Measurements from ENCODE around the gene ELP5.

Gene ELP5

DNA sequence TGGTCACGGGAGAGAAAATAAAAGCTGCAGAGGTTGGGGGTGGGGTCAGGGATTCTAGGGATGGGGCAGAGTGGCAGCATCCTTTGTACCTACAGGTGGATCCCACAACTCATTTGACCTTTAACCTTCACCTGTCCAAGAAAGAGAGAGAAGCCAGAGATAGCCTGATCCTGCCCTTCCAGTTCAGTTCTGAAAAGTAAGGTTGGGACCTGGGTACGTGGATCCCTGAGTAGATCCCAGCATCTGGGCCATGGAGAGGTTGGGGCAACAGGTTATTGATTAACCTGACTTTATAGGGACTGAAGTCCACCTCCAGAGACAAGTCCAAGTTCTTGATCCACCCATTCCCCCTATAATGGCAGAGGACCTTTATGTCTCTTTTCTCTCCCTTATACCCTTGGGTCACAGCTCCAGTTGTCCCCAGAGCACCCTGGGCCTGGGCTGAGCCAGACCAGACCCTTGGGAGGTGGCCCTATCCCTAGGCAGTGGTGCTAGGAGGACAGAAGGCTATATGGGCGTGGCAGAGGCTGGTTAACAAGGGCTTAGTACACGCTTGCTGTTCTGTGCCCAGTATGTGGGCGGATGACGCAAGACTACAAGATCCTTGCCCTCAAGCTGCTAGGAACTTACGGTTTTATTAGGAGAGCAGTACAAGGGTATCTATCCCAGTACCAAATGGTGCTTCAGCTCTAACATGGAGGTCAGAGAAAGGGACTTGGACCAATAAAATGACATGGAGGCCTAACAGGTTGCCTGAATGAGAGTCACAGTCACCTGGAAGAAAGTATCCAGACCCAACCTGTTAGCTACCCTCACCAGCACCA, 6.9 kb downstream of the ELP5 start:
- no peak for DNase-seq

DNA sequence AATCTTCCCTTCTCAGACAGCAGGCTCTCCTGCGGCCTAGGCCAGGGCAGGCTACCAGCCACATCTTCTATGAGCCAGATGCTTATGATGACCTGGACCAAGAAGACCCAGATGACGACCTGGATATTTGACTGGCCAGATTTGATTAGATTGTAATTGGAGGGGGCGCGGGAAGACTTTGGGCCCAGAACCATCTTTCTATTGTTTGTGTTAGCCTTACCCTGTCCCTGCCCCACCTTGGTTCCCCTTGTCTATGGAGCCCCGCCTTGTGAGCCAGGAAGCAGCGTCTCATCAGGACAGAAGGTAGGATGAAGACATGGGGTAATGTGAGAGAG, 7.5 kb downstream of the ELP5 start:
- no peak for DNase-seq

DNA sequence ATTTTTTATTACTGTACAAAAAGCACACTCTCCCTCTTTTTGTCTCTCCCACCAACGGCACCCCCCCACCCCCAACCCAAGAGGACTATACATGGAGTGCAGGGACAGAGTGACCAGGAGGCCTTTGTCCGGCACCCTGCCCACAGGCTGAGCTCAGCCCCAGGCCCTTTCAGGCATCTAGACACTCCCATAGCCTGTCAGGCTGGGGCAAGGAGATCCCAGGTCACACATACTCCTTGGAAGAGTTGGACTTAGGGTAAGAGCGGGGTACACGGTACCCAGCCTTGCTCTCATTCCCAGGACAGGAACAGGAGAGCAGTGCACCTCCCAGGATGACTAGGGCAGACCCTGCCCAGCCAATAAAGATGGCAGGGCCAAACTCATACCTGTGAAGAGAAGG, 8.1 kb downstream of the ELP5 start:
- DNase-seq = no peak

DNA sequence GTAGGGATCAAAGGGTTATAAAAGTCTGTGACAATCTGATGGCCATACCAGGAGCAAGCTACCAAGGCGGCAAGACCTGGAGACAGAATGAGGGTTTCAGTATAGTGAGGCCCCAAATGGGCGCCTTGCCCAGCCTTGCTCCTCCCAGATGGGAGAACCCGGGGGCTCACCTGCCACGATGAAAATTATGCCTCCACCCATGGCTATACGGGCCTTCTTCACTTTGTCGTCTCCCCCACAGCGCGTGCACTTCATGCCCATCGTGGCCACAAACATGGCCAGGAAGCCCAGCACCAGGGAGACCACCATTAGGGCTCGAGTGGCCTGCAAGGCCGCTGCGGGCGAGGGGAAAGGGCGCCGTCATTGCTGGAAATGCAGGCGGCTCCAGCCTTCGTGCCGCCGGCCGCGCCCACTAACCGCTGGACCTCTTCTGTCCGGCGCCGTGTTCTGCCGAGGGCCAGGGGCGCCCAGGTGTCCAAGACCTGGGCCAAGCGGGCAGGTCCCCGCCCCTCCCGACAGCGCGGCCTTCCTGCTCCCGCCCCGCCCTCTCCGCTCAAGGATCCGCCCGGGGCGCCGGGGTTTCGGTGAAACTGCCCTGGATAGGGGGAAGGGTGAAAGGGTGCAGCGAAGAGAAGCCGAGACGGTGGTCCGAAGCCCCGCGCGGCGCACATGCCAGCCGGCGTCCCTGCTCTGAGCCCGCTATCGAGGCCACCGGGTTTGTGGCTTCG, 8.8 kb downstream of the ELP5 start:
- DNase-seq = no peak

DNA sequence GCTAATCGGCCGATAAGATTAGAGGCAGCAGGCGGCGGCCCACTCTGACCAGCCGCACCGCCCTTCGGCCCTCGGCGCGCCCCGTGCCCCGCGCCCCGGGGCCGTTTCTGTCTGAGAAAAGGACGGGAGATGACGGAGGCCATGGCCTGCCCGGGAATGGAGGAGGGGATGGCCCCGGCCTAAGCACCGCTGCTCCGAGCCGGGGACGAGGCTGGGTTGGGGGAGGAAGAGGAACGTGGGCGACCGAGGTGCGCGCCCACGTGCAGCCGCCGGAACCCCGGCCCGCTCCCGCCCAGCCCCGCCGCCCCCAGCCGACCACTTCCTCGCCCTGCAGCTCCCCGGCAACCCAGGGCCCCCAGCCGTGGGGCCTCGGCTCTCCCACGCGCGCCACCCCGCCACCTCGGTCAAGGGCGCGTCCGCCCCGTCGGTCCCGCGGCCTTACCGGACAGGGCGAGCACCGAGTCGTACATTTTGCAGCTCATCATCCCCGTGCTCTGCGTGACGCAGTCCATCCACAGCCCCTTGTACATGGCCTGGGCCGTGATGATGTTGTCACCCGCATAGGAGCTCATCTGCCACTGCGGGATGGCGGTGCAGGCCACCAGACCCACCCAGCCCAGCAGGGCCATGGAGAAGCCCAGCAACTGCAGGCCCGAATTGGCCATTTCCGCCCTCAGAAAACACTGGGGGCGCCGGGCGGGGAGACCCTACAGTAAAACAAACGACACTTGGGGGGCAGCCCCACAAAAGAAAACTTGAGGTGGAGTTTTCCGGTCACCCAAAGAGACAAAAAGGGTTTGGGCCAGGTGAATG, 9.6 kb downstream of the ELP5 start:
- no peak for DNase-seq

DNA sequence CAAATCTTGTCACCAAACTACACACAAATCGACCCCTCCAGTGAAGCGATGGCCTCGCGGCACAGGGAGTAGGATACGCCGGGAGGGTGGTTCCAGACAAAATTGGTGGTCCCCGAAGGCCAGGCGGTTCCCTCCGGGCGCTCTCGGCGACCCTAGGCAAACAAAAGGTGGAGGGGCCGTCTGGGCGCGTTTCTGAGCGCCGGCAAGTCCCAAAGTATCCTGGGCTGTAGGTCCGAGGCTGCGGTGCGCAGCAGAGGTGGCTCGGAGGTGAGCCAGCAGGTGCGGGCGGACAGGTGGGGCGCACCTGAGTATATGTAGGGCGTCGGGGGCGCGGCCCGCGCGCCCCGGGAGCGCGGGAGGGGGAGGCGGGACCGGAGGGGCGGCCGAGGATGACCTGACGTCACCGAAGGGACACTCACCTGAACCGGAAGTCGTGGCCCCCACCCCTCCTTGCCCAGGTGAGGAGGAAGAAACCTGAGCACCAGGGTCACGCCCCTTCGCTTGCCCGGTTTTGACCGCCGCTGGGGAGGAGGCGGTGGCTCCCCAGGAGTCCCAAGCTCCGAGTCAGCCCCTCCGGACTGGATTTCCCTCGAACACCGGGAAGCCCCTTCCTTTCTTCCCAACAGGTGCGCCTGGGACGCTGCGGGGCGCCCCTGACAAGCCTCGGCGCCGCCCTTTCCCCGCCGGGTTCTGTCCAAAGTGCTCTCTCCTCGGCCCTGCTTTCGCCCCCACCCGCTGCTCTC, 10.3 kb downstream of the ELP5 start, which contains the start of gene CLDN7:
TSS of gene CLDN7 (minus strand) at position 287 of the 743 bp plus-strand sequence. CDS start 435 bp downstream, outside the sequence.
- no peak for DNase-seq

DNA sequence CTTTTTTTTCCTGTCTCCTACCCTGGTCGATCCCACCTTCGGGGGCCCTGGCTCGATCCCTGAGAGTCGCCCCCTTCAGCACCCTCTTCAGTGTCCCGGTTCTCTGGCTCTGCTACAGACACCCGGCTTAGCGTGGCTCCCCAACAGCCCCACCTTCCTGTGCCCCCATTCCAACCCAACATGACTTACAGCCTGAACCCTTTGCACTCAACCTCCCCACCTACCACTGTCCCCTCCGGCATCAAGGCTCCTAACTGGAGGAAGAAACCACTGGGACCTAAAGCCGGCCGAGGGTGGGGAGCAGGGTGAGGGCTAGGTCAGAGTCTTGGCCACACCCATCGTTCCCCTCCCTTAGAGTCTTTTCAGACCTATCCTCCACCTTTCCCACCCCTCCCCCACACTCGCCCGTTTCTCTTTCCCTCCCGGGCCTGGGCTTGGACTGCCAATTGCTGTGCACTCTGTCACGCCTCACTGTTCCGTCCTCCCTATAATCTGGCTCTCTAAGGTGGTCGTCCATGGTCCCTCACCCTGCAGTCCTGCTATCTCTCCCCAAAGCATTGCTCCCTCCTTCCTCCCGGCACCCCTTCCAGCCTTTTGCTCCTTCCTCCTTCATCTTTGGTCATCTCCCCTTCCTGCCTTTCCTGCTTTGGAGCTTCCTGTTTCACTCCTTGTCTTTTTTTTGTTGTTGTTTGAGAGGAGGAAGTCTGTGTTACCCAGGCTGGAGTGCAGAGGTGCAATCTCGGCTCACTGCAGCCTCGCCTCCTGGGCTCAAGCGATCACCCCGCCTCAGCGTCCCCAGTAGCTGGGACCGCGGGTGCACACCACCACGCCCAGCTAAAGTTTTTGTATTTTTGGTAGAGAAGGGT, 11.2 kb downstream of the ELP5 start:
- DNase-seq = no peak

DNA sequence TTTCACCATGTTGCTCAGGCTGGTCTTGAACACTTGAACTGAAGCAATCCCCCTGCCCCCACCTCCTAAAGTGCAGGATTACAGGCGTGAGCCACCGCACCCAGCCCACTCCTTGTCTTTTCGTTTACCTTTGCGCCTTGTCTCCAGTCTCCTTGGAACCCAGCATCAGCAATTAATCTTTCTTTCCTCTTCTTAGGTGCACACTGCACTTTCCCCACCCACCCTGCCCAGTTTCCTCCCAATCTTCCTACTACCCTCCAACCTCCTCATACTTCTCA, 11.7 kb downstream of the ELP5 start:
- no peak for DNase-seq

DNA sequence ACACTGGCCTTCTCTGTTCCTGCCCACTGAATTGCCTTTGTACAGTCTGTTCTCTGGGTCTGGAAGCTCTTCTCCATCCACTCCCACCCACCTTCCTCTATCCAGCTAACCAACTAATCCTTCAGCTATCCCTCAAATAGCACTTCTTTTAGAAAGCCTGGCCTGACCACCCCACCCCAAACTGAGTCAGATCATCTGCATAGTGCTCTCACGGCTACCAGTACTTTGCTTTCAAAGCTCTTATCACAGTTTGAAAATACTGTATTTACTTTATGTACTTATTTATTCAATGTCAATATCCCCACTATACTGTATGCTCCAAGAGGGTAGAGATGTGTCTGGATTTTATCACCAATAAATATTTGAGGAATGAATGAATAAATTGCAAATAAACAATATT, 14.8 kb downstream of the ELP5 start:
- no peak for DNase-seq

DNA sequence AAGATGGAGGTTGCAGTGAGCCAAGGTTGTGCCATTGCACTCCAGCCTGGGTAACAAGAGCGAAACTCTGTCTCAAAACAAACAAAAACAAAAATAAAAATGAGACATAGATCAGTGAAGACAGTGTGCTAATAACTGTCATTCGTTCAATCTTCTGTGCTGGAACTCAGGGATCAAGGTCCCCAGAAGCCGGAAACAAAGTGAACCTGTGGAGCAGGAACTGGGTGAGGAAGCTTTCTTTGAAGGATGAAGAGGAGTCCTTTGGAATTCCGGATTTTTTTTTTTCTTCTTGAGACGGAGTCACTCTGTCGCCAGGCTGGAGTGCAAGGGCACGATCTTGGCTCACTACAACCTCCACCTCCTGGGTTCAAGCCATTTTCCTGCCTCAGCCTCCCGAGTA, 27.4 kb downstream of the ELP5 start:
- DNase-seq = no peak

DNA sequence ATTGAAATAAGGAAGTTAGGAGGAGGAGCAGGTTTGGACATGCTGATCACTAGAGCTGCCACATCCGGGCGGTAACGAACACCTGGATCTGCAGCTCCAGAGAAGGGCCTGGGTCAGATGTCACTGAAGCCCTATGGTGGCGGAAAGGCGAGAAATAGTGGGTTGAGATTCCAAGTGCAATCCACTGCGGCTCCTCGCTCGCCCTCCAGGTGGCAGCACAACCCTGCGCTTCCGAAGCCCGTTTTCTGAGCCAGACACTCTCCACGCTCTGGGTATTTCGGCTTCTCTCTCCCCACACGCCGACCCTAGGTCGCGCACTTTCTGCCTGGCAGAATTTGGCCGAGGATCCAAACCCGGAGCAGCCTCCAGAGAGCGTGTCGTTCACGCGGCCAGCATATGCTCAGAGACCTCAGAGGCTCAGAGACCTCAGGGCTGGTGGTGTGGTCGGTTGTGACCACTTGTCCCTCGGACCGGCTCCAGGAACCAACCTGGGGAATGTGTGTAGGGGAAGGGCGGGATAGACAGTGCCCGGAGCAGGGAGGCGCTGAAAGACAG, 28.6 kb downstream of the ELP5 start:
- peak in 1 of 2 experiments; percentile 28 for DNase-seq

DNA sequence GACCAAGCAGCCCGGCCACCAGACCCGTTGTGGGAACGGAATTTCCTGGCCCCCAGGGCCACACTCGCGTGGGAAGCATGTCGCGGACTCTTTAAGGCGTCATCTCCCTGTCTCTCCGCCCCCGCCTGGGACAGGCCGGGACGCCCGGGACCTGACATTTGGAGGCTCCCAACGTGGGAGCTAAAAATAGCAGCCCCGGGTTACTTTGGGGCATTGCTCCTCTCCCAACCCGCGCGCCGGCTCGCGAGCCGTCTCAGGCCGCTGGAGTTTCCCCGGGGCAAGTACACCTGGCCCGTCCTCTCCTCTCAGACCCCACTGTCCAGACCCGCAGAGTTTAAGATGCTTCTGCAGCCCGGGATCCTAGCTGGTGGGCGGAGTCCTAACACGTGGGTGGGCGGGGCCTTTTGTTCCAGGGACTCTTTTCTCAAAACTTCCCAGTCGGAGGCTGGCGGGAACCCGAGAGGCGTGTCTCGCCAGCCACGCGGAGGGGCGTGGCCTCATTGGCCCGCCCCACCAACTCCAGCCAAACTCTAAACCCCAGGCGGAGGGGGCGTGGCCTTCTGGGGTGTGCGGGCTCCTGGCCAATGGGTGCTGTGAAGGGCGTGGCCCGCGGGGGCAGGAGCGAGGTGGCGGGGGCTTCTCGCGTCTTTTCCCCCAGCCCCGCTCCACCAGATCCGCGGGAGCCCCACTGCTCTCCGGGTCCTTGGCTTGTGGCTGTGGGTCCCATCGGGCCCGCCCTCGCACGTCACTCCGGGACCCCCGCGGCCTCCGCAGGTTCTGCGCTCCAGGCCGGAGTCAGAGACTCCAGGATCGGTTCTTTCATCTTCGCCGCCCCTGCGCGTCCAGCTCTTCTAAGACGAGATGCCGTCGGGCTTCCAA, 29.3 kb downstream of the ELP5 start, which contains the start of gene SLC2A4:
TSS of gene SLC2A4 (plus strand) at position 645 of the 879 bp plus-strand sequence. CDS start at position 862, 217 bp downstream.
- DNase-seq = no peak

DNA sequence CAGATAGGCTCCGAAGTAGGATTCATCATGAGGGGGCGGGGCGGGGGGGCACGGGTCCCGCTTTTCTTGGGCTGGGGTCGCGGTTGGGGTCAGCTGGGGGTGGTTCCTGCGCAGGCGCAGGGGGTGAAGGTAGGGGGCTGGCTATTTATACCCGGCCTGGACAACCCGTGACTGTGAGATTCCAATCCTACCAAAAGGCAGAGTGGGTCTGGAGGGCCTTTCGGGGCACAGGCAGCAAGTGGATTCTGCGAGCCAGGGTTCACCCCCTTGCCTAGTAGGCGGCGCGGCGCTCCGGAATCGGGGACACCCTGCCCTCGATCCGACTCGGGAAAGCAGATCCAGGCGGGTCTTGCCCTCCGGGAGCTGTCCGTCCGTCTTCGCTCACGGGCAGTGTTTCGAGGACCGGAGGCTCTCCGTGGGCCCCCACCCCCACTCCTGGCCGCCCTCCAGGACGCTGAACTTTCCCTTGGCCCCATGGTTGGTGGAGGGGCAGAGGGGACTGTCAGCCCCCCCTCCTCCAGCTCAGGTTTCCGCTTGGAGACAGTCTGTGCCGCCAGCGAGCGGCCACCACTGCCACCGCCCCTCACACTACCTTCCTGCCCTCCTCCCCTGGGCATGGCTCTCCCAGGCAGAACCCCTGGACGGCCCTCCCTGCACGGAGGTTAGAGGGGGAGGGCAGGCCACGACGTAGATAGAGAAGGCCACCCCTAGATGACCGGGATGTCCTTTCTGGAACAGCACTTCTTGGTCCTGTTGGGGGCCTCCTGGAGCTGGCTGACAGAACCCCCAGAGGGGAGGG, 30.1 kb downstream of the ELP5 start:
- DNase-seq = no peak

DNA sequence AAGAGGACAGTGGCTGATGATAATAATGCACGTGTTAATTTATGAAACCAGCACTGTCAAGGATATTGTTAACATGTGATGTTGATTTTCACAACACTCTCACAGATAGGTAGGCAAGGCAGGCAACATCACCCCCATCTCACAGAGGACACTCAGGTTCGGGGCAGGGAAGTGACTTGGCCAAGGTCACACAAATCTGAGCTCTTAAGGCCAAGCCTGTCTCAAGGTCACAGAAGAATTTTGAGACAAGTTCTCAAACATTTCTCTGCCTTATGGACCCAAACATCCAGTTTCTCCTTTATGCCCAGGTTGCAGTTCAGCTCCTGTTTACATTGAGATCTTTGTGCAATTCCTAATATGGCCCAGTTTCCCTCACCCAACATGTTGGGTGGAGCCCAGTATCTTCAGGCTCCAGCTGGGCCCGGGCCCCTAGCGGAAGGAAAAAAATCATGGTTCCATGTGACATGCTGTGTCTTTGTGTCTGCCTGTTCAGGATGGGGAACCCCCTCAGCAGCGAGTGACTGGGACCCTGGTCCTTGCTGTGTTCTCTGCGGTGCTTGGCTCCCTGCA, 30.8 kb downstream of the ELP5 start:
- no peak for DNase-seq

DNA sequence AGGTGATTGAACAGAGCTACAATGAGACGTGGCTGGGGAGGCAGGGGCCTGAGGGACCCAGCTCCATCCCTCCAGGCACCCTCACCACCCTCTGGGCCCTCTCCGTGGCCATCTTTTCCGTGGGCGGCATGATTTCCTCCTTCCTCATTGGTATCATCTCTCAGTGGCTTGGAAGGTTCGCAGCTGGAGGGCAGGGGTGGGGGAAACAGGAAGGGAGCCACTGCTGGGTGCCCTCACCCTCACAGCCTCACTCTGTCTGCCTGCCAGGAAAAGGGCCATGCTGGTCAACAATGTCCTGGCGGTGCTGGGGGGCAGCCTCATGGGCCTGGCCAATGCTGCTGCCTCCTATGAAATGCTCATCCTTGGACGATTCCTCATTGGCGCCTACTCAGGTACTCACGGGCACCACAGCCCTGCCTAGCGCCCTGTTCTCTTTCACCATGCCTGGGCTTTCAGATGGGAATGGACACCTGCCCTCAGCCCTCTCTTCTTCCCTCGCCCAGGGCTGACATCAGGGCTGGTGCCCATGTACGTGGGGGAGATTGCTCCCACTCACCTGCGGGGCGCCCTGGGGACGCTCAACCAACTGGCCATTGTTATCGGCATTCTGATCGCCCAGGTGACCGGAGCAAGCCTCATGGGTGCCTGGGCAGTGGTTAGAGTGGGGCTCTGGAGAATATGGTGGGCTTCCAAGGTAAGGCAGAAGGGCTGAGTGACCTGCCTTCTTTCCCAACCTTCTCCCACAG, 31.6 kb downstream of the ELP5 start:
- DNase-seq = no peak

DNA sequence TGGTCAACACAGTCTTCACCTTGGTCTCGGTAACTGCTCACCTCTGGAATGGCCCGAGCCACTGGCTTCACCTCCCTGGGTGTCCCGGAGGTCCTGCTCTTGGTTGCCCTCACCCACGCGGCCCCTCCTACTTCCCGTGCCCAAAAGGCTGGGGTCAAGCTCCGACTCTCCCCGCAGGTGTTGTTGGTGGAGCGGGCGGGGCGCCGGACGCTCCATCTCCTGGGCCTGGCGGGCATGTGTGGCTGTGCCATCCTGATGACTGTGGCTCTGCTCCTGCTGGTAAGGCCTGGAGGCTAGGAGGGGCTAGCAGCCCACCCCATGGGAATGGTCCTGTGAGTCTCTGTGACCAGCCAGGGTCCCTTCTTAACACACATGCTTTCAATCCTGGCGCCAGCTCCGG, 32.9 kb downstream of the ELP5 start:
- DNase-seq = no peak

DNA sequence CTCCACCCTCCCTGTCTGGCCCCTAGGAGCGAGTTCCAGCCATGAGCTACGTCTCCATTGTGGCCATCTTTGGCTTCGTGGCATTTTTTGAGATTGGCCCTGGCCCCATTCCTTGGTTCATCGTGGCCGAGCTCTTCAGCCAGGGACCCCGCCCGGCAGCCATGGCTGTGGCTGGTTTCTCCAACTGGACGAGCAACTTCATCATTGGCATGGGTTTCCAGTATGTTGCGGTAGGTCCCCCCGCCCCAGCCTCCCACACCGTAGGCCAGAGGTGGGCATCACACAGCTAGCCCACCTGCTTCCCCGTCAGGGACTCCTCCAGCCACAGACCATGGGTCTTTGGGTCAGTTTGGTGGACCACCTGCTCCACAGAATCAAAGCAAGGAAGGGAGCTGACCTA, 33.7 kb downstream of the ELP5 start:
- DNase-seq = no peak

DNA sequence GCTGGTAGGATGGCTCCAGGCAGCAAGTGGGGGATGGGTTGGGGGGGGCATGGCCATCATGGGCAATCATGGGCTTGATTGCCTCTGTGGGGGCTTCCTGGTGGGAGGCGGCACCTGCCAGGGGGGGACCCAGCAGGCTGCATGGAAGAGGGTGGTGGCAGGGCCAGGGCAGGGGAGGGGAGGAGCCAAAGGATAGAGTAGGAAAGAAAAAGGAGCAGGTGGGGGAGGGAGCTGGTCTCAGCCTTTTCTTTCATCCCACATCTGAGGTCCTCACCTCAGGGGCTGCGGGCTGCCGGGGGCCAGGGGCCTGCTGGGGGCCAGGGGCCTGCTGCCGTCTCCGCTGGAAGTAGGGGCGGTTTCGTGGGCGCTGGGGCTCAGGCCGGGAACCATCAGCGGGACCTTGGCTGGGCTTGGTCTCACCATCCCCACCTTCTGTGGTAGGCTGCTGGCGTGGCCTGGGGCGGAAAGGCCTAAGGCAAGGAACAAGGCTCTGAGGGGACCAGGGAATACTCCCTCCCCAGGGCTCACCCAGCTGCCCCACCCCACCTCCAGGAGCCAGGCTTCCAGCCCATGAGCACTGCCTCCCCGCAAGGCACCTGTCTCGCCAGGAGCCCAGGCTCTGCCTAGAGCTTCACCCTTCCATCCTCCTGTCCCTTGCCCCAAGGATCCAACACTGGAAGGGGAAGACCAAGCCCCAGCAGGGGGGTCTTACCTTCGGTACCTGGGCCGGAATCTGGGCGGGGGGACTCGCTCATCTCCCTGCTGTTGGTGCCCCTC, 37.4 kb downstream of the ELP5 start:
- DNase-seq = no peak

All from cerebellar nuclear complex (tissue), 1 donor.